ENCODE measurements around the gene PCYT2.

PCYT2 gene

DNA sequence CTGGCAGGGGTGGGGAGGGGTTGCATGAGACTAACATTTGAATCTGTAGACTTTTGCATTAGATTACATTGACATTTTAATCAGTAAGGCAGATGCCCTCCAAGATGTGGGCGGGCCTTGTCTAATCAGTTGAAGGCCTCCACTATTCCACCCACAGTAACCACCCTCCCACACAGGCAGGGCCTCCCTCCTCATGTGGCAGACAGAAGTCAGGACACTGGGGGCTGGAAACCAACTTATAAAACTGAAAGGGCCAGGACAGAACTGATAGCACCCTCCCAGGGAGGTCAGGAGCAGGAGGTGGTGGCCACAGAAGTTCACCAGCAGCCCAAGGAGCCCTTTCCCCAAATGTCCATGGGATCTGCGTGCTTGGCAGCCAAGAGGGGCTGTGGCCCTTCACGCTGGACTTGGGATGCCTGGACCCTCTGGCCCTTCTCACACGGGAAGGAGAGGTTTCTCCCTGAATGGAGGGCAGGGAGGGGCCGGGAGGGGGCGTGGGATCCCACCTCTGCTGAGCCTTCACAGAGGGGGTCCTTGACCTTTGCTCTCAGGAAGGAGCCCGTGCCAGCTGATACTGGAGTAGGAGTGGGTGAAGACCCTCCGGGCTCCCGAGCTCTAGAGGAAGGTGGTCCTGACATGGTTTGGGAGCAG lies 21.3 kb upstream of the PCYT2 start:
- no peak for DNase-seq
- Histone ChIP-seq H3K4me1 (no peaks in the 10 kb centered on the region), H3K27me3 (no peaks in the 10 kb centered on the region), H3K9me3 (no peaks in the 10 kb centered on the region), H3K36me3 (peaks cover 12% of the 10 kb centered on the region), H3K4me3 (ENCODE audit: low read depth, low read length) (no peak overlapping the region)
- TF ChIP-seq, protein P1, sequence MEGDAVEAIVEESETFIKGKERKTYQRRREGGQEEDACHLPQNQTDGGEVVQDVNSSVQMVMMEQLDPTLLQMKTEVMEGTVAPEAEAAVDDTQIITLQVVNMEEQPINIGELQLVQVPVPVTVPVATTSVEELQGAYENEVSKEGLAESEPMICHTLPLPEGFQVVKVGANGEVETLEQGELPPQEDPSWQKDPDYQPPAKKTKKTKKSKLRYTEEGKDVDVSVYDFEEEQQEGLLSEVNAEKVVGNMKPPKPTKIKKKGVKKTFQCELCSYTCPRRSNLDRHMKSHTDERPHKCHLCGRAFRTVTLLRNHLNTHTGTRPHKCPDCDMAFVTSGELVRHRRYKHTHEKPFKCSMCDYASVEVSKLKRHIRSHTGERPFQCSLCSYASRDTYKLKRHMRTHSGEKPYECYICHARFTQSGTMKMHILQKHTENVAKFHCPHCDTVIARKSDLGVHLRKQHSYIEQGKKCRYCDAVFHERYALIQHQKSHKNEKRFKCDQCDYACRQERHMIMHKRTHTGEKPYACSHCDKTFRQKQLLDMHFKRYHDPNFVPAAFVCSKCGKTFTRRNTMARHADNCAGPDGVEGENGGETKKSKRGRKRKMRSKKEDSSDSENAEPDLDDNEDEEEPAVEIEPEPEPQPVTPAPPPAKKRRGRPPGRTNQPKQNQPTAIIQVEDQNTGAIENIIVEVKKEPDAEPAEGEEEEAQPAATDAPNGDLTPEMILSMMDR (IDR thresholded peaks at IDR 0.05; ENCODE audit: low read depth, low read length) = no peak

DNA sequence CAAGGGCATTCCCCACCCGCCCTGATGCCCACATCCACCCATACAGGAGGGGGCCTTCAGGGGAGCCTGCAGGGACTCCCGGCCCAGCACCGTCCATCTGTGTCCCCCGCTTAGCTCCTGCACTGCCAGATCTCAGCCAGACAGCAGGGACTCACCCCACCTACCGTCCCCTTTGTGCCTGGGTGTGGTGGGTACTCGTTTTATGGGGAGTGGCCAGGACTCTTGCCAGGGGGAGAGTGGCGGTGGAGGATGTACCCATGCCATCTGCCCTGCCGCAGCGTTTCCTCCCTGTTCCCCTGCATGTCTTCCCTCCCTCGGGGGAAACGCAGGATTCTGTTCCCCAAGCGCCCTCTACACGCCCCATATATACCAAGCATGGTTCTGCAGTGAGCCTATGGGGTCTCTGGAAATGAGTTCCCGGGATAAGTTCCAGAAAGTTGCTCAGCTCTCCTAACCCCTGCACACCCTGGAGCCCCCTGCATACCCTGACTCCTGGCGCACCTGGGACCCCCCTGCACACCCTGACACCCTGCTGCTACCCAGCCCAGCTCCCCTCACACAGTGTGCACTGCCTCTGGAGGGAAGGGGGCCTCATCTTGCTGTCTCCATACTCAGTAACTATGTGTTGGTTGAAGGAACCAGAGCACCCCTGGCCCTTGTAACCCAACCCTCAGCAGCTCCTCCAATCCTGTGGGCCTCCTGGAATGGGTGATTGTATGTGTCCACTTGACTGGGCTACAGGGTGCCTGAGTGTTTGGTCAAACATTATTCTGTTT lies 20.5 kb upstream of the PCYT2 start:
- Histone ChIP-seq H3K9me3 (no peaks in the 10 kb centered on the region), H3K36me3 (peaks cover 14% of the 10 kb centered on the region), H3K4me1 (no peaks in the 10 kb centered on the region), H3K27me3 (no peaks in the 10 kb centered on the region), H3K4me3 (ENCODE audit: low read depth, low read length) (no peak overlapping the region)
- DNase-seq = no peak
- TF ChIP-seq, protein P1 (IDR thresholded peaks at IDR 0.05; ENCODE audit: low read depth, low read length) = no peak

DNA sequence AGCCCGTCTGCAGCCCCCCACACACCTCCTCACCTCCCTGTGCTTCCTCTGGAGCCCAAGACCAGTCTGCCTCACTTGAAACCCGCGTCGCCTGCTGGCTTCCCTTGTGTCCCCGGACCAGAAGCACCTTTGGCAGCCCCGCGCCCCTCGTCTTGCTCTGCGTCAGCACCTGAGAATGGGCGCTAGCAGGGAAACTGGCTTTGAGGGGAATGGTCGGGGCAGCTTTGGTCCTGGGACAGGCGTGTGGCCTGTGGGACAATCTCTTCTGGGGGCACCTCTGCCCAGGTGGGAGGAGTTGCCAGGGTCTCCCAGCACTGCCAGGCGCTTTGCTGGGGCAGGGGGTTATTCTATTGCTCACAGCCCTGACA lies 20.0 kb upstream of the PCYT2 start:
- Histone ChIP-seq H3K4me1 (peaks cover under 1% of the 10 kb centered on the region; the same call in 1 of the 2 replicates), H3K27me3 (no peaks in the 10 kb centered on the region), H3K9me3 (no peaks in the 10 kb centered on the region), H3K36me3 (peaks cover 14% of the 10 kb centered on the region), H3K4me3 (ENCODE audit: low read depth, low read length) (no peak overlapping the region)
- TF ChIP-seq, protein P1 (IDR thresholded peaks at IDR 0.05; ENCODE audit: low read depth, low read length) = no peak
- no peak for DNase-seq

DNA sequence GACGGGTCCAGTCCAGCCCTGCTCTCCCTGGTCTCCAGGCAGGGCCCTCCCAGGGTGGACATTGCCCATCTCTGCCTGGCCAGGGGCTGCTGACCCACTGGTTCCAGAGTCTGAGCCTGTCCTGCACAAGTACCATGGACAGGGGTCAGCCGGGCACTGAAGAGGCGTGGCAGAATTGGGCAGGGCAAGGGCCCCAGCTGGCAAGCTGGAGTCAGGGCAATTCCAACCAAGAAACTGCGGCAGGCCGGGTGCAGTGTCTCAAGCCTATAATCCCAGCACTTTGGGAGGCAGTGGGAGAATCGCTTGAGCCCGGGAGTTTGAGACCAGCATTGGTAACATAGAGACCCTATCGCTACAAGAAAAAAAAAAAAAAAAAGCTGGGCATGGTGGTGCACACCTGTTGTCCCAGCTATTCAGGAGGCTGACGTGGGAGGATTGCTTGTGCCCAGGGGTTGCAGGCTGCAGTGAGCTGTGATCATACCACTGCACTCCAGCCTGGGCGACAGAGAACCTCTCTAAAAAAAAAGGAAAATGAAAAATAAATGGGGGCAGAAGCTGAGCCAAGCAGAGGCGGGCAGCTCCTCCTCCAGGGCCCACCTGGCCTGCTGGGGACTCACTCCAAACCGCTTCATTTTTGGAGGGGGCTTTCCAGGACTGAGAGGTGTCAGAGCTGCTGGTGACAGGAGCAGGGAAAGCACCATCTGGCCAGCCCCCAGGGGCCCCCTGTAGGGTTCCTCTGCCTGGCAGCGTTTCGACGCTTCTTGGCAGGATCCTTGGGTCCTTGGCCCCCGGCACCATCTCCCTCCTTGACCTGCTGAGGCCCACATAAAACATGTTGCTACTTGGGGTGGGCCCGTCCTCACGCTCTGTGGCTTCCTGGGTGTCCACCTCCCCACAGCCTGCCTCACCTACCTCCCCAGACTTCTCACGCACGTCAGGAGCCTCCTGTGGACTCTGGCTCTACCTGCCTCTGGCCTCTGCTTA lies 19.2 kb upstream of the PCYT2 start:
- Histone ChIP-seq H3K9me3 (no peaks in the 10 kb centered on the region), H3K27me3 (no peaks in the 10 kb centered on the region), H3K36me3 (peaks cover 10% of the 10 kb centered on the region), H3K4me1 (peaks cover 3% of the 10 kb centered on the region; the same call in 1 of the 2 replicates), H3K4me3 (ENCODE audit: low read depth, low read length) (no peak overlapping the region)
- TF ChIP-seq, protein P1 (IDR thresholded peaks at IDR 0.05; ENCODE audit: low read depth, low read length) = no peak
- no peak for DNase-seq

DNA sequence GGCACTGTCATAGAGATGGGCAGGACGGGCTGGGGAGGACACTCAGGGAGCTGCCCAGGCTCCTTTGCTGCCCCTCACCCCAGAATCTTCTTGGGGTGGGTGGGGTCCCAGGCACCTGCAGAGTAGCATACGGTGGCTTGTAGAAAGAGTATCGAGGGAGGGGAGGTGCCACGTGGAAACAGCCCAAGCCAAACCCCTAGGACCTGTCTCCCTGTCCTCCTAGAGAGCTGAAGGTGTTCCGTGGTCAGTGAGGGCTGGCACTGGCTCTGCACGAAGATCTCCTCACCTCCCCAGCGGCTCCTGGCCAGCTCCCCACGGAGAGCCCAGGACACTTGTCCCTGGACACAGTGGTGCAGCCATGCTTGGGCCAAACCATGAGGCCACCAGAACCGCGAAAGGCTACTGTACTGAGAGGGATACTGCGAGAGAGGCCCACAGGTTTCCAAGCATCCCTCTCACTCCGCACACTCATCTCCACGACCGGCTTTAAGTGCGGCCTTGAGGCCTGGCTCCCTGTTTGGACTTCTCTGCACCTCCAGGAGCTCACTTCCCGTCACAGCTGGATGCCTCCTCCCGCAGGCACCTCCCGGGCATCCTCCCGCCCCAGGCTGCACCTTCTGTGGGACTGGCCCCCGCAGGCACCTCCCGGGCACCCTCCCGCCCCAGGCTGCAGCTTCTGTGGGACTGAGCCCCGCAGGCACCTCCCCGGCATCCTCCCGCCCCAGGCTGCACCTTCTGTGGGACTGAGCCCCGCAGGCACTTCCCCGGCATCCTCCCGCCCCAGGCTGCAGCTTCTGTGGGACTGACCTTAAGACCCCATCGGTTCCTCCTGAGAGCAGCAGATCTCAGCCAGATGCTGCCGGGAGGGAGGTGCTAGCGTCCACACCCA lies 18.3 kb upstream of the PCYT2 start:
- H3K36me3 ChIP-seq = peaks cover 7% of the 10 kb centered on the region
- H3K4me1 ChIP-seq = peaks cover 6% of the 10 kb centered on the region
- H3K4me3 ChIP-seq (ENCODE audit: low read depth, low read length) = no peak overlapping the region; the same call in 1 of the 2 replicates
- no peaks in the 10 kb centered on the region for H3K9me3 ChIP-seq
- H3K27me3 ChIP-seq = no peaks in the 10 kb centered on the region
- DNase-seq = no peak
- TF ChIP-seq, protein P1 (IDR thresholded peaks at IDR 0.05; ENCODE audit: low read depth, low read length) = no peak

Data from BE2C (cell line).